ENCODE results near the gene MS4A3.

DNA sequence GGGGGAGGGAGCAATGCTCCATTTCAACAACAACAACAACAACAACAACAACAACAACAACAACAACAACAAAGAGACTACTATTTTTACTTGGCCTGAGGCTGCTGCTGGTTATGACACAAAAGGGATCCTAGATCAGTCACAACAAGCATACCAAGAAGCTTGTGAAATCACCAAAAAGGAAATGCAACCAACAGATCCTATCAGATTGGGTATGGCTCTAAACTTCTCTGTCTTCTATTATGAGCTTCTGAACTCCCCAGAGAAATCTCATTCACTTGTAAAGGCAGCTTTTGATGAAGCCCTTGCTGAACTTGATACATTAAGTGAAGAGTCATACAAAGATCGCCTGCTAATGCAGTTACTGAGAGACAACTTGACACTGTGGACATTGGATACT lies 21.5 kb downstream of the MS4A3 start:
- TF ChIP-seq, protein P1, sequence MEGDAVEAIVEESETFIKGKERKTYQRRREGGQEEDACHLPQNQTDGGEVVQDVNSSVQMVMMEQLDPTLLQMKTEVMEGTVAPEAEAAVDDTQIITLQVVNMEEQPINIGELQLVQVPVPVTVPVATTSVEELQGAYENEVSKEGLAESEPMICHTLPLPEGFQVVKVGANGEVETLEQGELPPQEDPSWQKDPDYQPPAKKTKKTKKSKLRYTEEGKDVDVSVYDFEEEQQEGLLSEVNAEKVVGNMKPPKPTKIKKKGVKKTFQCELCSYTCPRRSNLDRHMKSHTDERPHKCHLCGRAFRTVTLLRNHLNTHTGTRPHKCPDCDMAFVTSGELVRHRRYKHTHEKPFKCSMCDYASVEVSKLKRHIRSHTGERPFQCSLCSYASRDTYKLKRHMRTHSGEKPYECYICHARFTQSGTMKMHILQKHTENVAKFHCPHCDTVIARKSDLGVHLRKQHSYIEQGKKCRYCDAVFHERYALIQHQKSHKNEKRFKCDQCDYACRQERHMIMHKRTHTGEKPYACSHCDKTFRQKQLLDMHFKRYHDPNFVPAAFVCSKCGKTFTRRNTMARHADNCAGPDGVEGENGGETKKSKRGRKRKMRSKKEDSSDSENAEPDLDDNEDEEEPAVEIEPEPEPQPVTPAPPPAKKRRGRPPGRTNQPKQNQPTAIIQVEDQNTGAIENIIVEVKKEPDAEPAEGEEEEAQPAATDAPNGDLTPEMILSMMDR (IDR thresholded peaks at IDR 0.05; ENCODE audit: poor library complexity) = no peak
- TF ChIP-seq EZH2 (IDR thresholded peaks at IDR 0.05; ENCODE audit: borderline replicate concordance) (no peak), EZH2phosphoT487 (IDR thresholded peaks at IDR 0.05; ENCODE audit: low read depth, severe bottlenecking, unreplicated experiment) (no peak)

Measured in hepatocyte (in vitro differentiated cells).